ENCODE measurements around the gene GSC2.

GRCh38 chr22:19146215-19146968 lies 3.7 kb downstream of the GSC2 start:
- TF ChIP-seq REST (IDR thresholded peaks at IDR 0.05; ENCODE audit: low read depth) (no peak), NFIC (IDR thresholded peaks at IDR 0.05) (no peak)
